Liver (tissue), 9 donors: ENCODE results near the gene SH3RF3. TPM values are rescaled to one million over a fixed set of nuclear protein-coding genes. Genes with fewer than 3 reads are reported as not detected.

ENCODE experiments used
- DNase-seq: peaks from one replicate; pipeline ENCODE4 v3.0.0-alpha.2; 2017; ENCODE audit warnings: low spot score
- H3K27ac ChIP-seq, 2 donors: one replicate each; pipeline ENCODE4 v1.7.0; 2013; ENCODE audit warnings: inconsistent platforms in 2 of 2, low read length in 2 of 2, control low read depth in 1 of 2, low read depth in 1 of 2, mild to moderate bottlenecking in 1 of 2
- H3K27me3 ChIP-seq, 4 donors: one replicate each; pipeline versions ENCODE4 v1.6.1 to v1.7.0; 2013; ENCODE audit warnings: low read length in 3 of 4, inconsistent platforms in 1 of 4, mild to moderate bottlenecking in 1 of 4, moderate library complexity in 1 of 4; ENCODE audit not compliant: control insufficient read depth in 4 of 4, insufficient read depth in 4 of 4
- H3K36me3 ChIP-seq, 4 donors: one replicate each; pipeline versions ENCODE4 v1.6.1 to v1.7.0; 2013; ENCODE audit warnings: low read length in 3 of 4, mild to moderate bottlenecking in 3 of 4, low read depth in 1 of 4, moderate library complexity in 1 of 4; ENCODE audit not compliant: control insufficient read depth in 4 of 4, insufficient read depth in 3 of 4
- H3K4me1 ChIP-seq, 4 donors: one replicate each; pipeline versions ENCODE4 v1.6.1 to v1.7.0; 2013; ENCODE audit warnings: low read length in 3 of 4, mild to moderate bottlenecking in 3 of 4, moderate library complexity in 1 of 4; ENCODE audit not compliant: control insufficient read depth in 4 of 4, insufficient read depth in 4 of 4
- H3K4me3 ChIP-seq, 3 donors: one replicate each; pipeline versions ENCODE4 v1.6.1 to v1.7.0; 2013; ENCODE audit warnings: low read length in 3 of 3, control low read depth in 1 of 3, low read depth in 1 of 3, mild to moderate bottlenecking in 1 of 3
- H3K9ac ChIP-seq, 2 donors: one replicate each; pipeline ENCODE4 v1.7.0; 2013; ENCODE audit warnings: low read length in 2 of 2, mild to moderate bottlenecking in 2 of 2, moderate library complexity in 2 of 2, control low read depth in 1 of 2, low read depth in 1 of 2
- H3K9me3 ChIP-seq, 4 donors: one replicate each; pipeline versions ENCODE4 v1.6.1 to v1.7.0; 2013; ENCODE audit warnings: low read length in 3 of 4; ENCODE audit not compliant: control insufficient read depth in 4 of 4
- EGR1 ChIP-seq, 2 donors: IDR thresholded peaks; 2 replicates each; pipeline ENCODE4 v1.6.1; 2016 to 2018; ENCODE audit warnings: antibody characterized with exemption in 2 of 2, low read depth in 2 of 2
- FOXA1 ChIP-seq: IDR thresholded peaks from 2 replicates; pipeline ENCODE4 v1.6.1; 2016; ENCODE audit warnings: antibody characterized with exemption
- GABPA ChIP-seq, 2 donors: IDR thresholded peaks in 1 of 2; conservative IDR thresholded peaks in 1 of 2; 2 replicates each; pipeline ENCODE4 v1.6.1; 2016; ENCODE audit warnings: antibody characterized with exemption in 2 of 2, mild to moderate bottlenecking in 1 of 2, moderate library complexity in 1 of 2
- HNF4A ChIP-seq, 2 donors: conservative IDR thresholded peaks; 2 replicates each; pipeline ENCODE4 v1.6.1; 2016; ENCODE audit warnings: antibody characterized with exemption in 2 of 2, mild to moderate bottlenecking in 2 of 2
- HNF4G ChIP-seq: IDR thresholded peaks from 2 replicates; pipeline ENCODE4 v1.6.1; 2016; ENCODE audit warnings: antibody characterized with exemption
- JUND ChIP-seq, 2 donors: IDR thresholded peaks; 2 replicates each; pipeline ENCODE4 v1.6.1; 2016; ENCODE audit warnings: antibody characterized with exemption in 2 of 2
- NR2F2 ChIP-seq: IDR thresholded peaks from 2 replicates; pipeline ENCODE4 v1.6.1; 2016; ENCODE audit warnings: antibody characterized with exemption
- RAD21 ChIP-seq, 2 donors: IDR thresholded peaks; 2 replicates each; pipeline ENCODE4 v1.6.1; 2016; ENCODE audit warnings: antibody characterized with exemption in 2 of 2, mild to moderate bottlenecking in 2 of 2
- RXRA ChIP-seq, 2 donors: IDR thresholded peaks; 2 replicates each; pipeline ENCODE4 v1.6.1; 2017 to 2018; ENCODE audit warnings: antibody characterized with exemption in 2 of 2, mild to moderate bottlenecking in 1 of 2
- SP1 ChIP-seq: IDR thresholded peaks from 2 replicates; pipeline ENCODE4 v1.6.1; 2018; ENCODE audit warnings: antibody characterized with exemption, mild to moderate bottlenecking
- TAF1 ChIP-seq: conservative IDR thresholded peaks from 2 replicates; pipeline ENCODE4 v1.6.1; 2016; ENCODE audit warnings: antibody characterized with exemption, mild to moderate bottlenecking
- YY1 ChIP-seq: IDR thresholded peaks from 2 replicates; pipeline ENCODE4 v1.6.1; 2016; ENCODE audit warnings: antibody characterized with exemption, mild to moderate bottlenecking
- WGBS: extraction: QIAGEN DNeasy Blood & Tissue Kit; methylation state at CpG from one replicate; pipeline ENCODE4 v1.1.7; 2013; 5-methylcytosine and 5-hydroxymethylcytosine counted together
- polyA plus RNA-seq, 2 donors: library from polyadenylated mRNA; stranded (reverse) in 1 of 2; unstranded in 1 of 2; fragments of 200-250 nt in 1 of 2; fragments of >200 nt in 1 of 2; fragmentation: Nextera tagmentation in 1 of 2; extraction: Ambion mirVana in 1 of 2; gene quantifications; one replicate each; pipeline versions ENCODE4 v1.2.1 to v1.2.3, GENCODE V29; 2013 to 2015
- total RNA-seq, 2 donors: library from RNA; depleted of rRNA; stranded (reverse); fragments of >200 nt; gene quantifications; one replicate each; pipeline ENCODE4 v1.2.3, GENCODE V29; 2014
- TF ChIP-seq, protein P1 (sequence below): IDR thresholded peaks from 2 replicates; pipeline ENCODE4 v1.6.1; 2016; ENCODE audit warnings: antibody characterized with exemption
- TF ChIP-seq, protein P2 (sequence below): IDR thresholded peaks from 2 replicates; pipeline ENCODE4 v1.6.1; 2016; ENCODE audit warnings: antibody characterized with exemption
- TF ChIP-seq, protein P3 (sequence below): IDR thresholded peaks from 2 replicates; pipeline ENCODE4 v1.6.1; 2016; ENCODE audit warnings: antibody characterized with exemption
- TF ChIP-seq, protein P4 (sequence below): IDR thresholded peaks from 2 replicates; pipeline ENCODE4 v1.6.1; 2016; ENCODE audit warnings: antibody characterized with exemption, mild to moderate bottlenecking
- TF ChIP-seq, protein P5 (sequence below): fragments of 150-350 bp; IDR thresholded peaks from 2 replicates; pipeline ENCODE4 v1.5.1; 2017; ENCODE audit warnings: improper control_type of control experiment, low read depth, low read length; ENCODE audit not compliant: missing input control
- donor health status: healthy.
- donor health status: healthy.
- donor health status: healthy.
- donor health status: healthy.
- donor health status: healthy.

The SH3RF3 gene
- total and polyA plus RNA-seq, 4 donors: 0.11 to 1.0 (median 0.54) TPM

DNA sequence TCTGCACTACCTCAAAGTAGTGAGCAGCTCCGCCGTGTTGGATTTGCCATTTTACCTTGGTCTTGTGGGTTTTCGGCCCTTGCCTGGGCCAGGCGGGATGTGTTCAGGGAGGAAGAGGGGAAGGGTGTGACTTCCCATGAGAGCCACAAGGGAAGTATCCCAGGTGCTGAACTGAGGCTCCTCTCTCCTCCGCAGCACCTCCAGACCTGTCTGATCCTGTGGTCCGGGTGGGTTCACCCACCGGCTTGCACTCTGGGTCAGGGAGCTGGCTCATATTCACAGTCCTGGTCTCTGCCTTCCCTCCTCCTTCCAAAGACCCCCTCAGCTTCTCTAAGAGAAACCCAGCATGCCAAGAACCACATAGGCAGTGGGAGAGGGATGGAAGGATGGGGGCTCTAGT, 249.0 kb downstream of the SH3RF3 start:
- no peaks in the 10 kb centered on the region for H3K9me3 ChIP-seq
- WGBS: 86% methylated on average over 7 of the region's 7 CpGs
- no peaks in the 10 kb centered on the region for H3K27me3 ChIP-seq
- H3K4me1 ChIP-seq: no peaks in the 10 kb centered on the region
- no peak for DNase-seq
- no peaks in the 10 kb centered on the region for H3K36me3 ChIP-seq
- TF ChIP-seq EGR1 (IDR thresholded peaks at IDR 0.05; ENCODE audit: low read depth in 2 of 2): no peak
- TF ChIP-seq JUND (IDR thresholded peaks at IDR 0.05): no peak
- TF ChIP-seq, protein P1, sequence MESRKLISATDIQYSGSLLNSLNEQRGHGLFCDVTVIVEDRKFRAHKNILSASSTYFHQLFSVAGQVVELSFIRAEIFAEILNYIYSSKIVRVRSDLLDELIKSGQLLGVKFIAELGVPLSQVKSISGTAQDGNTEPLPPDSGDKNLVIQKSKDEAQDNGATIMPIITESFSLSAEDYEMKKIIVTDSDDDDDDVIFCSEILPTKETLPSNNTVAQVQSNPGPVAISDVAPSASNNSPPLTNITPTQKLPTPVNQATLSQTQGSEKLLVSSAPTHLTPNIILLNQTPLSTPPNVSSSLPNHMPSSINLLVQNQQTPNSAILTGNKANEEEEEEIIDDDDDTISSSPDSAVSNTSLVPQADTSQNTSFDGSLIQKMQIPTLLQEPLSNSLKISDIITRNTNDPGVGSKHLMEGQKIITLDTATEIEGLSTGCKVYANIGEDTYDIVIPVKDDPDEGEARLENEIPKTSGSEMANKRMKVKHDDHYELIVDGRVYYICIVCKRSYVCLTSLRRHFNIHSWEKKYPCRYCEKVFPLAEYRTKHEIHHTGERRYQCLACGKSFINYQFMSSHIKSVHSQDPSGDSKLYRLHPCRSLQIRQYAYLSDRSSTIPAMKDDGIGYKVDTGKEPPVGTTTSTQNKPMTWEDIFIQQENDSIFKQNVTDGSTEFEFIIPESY: no peak
- TF ChIP-seq, protein P2, sequence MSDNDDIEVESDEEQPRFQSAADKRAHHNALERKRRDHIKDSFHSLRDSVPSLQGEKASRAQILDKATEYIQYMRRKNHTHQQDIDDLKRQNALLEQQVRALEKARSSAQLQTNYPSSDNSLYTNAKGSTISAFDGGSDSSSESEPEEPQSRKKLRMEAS: no peak
- no peak for TF ChIP-seq SP1
- TF ChIP-seq TAF1: no peak
- TF ChIP-seq GABPA (IDR thresholded peaks at IDR 0.05 in 1 of 2, conservative IDR thresholded peaks at IDR 0.05 in 1 of 2): no peak
- TF ChIP-seq HNF4G: no peak
- TF ChIP-seq, protein P3, sequence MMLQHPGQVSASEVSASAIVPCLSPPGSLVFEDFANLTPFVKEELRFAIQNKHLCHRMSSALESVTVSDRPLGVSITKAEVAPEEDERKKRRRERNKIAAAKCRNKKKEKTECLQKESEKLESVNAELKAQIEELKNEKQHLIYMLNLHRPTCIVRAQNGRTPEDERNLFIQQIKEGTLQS: no peak
- H3K4me3 ChIP-seq: no peak overlapping the region
- H3K9ac ChIP-seq: no peak overlapping the region
- H3K27ac ChIP-seq: no peak overlapping the region

DNA sequence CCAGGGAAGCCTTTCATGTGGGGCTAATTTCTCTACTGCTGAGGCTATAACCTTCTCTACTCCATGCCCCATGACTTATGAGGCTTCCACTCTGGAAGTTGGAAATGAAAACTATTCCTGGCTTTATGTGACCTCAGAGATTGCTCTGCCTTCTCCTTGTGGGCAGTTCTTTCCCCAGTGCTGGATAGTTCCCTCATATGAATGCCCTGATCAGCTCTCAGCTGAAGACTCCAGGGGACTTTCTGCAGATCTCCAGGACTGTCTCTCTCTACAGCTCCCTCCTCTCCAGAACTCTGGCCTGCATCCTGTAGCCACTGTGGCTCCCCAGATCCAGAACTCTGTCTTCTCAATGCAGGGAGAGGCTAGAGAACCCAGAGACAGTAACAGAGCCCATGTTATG, 249.7 kb downstream of the SH3RF3 start:
- Histone ChIP-seq H3K27ac (no peak overlapping the region), H3K36me3 (no peaks in the 10 kb centered on the region), H3K4me1 (no peaks in the 10 kb centered on the region), H3K27me3 (no peaks in the 10 kb centered on the region), H3K9me3 (no peaks in the 10 kb centered on the region), H3K9ac (no peak overlapping the region), H3K4me3 (no peak overlapping the region)
- TF ChIP-seq YY1 (no peak), JUND (IDR thresholded peaks at IDR 0.05) (no peak), HNF4G (no peak), RXRA (IDR thresholded peaks at IDR 0.05) (no peak), RAD21 (IDR thresholded peaks at IDR 0.05) (no peak), HNF4A (conservative IDR thresholded peaks at IDR 0.05) (no peak), NR2F2 (no peak), FOXA1 (no peak), TAF1 (no peak), SP1 (no peak)
- TF ChIP-seq, protein P4, sequence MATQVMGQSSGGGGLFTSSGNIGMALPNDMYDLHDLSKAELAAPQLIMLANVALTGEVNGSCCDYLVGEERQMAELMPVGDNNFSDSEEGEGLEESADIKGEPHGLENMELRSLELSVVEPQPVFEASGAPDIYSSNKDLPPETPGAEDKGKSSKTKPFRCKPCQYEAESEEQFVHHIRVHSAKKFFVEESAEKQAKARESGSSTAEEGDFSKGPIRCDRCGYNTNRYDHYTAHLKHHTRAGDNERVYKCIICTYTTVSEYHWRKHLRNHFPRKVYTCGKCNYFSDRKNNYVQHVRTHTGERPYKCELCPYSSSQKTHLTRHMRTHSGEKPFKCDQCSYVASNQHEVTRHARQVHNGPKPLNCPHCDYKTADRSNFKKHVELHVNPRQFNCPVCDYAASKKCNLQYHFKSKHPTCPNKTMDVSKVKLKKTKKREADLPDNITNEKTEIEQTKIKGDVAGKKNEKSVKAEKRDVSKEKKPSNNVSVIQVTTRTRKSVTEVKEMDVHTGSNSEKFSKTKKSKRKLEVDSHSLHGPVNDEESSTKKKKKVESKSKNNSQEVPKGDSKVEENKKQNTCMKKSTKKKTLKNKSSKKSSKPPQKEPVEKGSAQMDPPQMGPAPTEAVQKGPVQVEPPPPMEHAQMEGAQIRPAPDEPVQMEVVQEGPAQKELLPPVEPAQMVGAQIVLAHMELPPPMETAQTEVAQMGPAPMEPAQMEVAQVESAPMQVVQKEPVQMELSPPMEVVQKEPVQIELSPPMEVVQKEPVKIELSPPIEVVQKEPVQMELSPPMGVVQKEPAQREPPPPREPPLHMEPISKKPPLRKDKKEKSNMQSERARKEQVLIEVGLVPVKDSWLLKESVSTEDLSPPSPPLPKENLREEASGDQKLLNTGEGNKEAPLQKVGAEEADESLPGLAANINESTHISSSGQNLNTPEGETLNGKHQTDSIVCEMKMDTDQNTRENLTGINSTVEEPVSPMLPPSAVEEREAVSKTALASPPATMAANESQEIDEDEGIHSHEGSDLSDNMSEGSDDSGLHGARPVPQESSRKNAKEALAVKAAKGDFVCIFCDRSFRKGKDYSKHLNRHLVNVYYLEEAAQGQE: no peak
- TF ChIP-seq, protein P2: no peak
- TF ChIP-seq, protein P5, sequence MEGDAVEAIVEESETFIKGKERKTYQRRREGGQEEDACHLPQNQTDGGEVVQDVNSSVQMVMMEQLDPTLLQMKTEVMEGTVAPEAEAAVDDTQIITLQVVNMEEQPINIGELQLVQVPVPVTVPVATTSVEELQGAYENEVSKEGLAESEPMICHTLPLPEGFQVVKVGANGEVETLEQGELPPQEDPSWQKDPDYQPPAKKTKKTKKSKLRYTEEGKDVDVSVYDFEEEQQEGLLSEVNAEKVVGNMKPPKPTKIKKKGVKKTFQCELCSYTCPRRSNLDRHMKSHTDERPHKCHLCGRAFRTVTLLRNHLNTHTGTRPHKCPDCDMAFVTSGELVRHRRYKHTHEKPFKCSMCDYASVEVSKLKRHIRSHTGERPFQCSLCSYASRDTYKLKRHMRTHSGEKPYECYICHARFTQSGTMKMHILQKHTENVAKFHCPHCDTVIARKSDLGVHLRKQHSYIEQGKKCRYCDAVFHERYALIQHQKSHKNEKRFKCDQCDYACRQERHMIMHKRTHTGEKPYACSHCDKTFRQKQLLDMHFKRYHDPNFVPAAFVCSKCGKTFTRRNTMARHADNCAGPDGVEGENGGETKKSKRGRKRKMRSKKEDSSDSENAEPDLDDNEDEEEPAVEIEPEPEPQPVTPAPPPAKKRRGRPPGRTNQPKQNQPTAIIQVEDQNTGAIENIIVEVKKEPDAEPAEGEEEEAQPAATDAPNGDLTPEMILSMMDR: no peak
- DNase-seq: no peak
